Right atrium auricular region (tissue), 2 donors: ENCODE results near the gene ESRRB. TPM values are rescaled to one million over a fixed set of nuclear protein-coding genes. Genes with fewer than 3 reads are reported as not detected.

Experiments
- DNase-seq: peaks from one replicate; pipeline ENCODE4 v3.0.0-alpha.2; 2019; ENCODE audit warnings: low spot score
- H3K27ac ChIP-seq, 2 donors: fragments of 200-600 bp; sonication (generic); 1 replicate in 1 of 2; 2 replicates in 1 of 2; pipeline ENCODE4 v1.5.1; 2016 to 2019
- H3K27me3 ChIP-seq, 2 donors: fragments of 200-600 bp; sonication (generic); one replicate each; pipeline versions ENCODE4 v1.5.1 to v1.6.0; 2017 to 2019
- H3K36me3 ChIP-seq: fragments of 200-600 bp; sonication (generic); one replicate; pipeline ENCODE4 v1.5.1; 2016
- H3K4me1 ChIP-seq, 2 donors: fragments of 200-600 bp; sonication (generic); one replicate each; pipeline versions ENCODE4 v1.5.1 to v1.6.0; 2017 to 2019
- H3K4me3 ChIP-seq, 2 donors: fragments of 200-600 bp; sonication (generic); 1 replicate in 1 of 2; 2 replicates in 1 of 2; pipeline ENCODE4 v1.5.1; 2017 to 2019; ENCODE audit warnings: mild to moderate bottlenecking in 1 of 2, moderate library complexity in 1 of 2
- H3K9me3 ChIP-seq, 2 donors: fragments of 200-600 bp; sonication (generic); one replicate each; pipeline ENCODE4 v1.5.1; 2019
- CTCF ChIP-seq, 2 donors: fragments of 200-600 bp; sonication (generic); IDR thresholded peaks; one replicate each; pipeline ENCODE4 v1.5.1; 2019; ENCODE audit warnings: antibody characterized with exemption in 2 of 2
- total RNA-seq, 2 donors: library from RNA; depleted of rRNA; stranded (reverse); fragments of >200 nt; gene quantifications; one replicate each; pipeline ENCODE4 v1.1.0, GENCODE V29; 2016

ESRRB gene
- total RNA-seq, 2 donors from 2014 or later = 10.0 to 14.8 TPM

GRCh38 chr14:76395161-76395560 is 19.2 kb downstream of the ESRRB start:
- H3K36me3 ChIP-seq = no peaks in the 10 kb centered on the region
- TF ChIP-seq CTCF (IDR thresholded peaks at IDR 0.05) = no peak

GRCh38 chr14:76396714-76397187 is 20.8 kb downstream of the ESRRB start:
- H3K9me3 ChIP-seq = no peaks in the 10 kb centered on the region
- H3K27me3 ChIP-seq = no peaks in the 10 kb centered on the region
- TF ChIP-seq CTCF (IDR thresholded peaks at IDR 0.05) = no peak
- no peak overlapping the region for H3K27ac ChIP-seq
- no peak for DNase-seq
- H3K4me1 ChIP-seq = no peaks in the 10 kb centered on the region
- H3K36me3 ChIP-seq = no peaks in the 10 kb centered on the region
- H3K4me3 ChIP-seq = no peak overlapping the region

More at GRCh38 chr14:76395161-76395560, 19.2 kb downstream of the ESRRB start:
- Histone ChIP-seq H3K27me3 (no peaks in the 10 kb centered on the region), H3K9me3 (no peaks in the 10 kb centered on the region), H3K4me1 (no peaks in the 10 kb centered on the region), H3K27ac (no peak overlapping the region), H3K4me3 (no peak overlapping the region)
- no peak for DNase-seq

- H3K27me3 ChIP-seq = no peaks in the 10 kb centered on the region
- no peaks in the 10 kb centered on the region for H3K36me3 ChIP-seq
- no peak for TF ChIP-seq CTCF (IDR thresholded peaks at IDR 0.05)
- H3K4me1 ChIP-seq = no peaks in the 10 kb centered on the region
- no peak overlapping the region for H3K27ac ChIP-seq
- no peak for DNase-seq
- no peaks in the 10 kb centered on the region for H3K9me3 ChIP-seq
- no peak overlapping the region for H3K4me3 ChIP-seq
Measured at GRCh38 chr14:76405627-76406026, 29.7 kb downstream of the ESRRB start.

- Histone ChIP-seq H3K9me3 (no peaks in the 10 kb centered on the region), H3K4me3 (no peak overlapping the region), H3K27ac (no peak overlapping the region), H3K4me1 (no peaks in the 10 kb centered on the region), H3K27me3 (no peaks in the 10 kb centered on the region), H3K36me3 (no peaks in the 10 kb centered on the region)
- DNase-seq = no peak
- no peak for TF ChIP-seq CTCF (IDR thresholded peaks at IDR 0.05)
Measured at GRCh38 chr14:76407449-76408150, 31.7 kb downstream of the ESRRB start.

GRCh38 chr14:76408877-76409276 is 32.9 kb downstream of the ESRRB start:
- no peak for DNase-seq
- TF ChIP-seq CTCF (IDR thresholded peaks at IDR 0.05) = no peak

GRCh38 chr14:76412501-76412900 is 36.6 kb downstream of the ESRRB start:
- Histone ChIP-seq H3K4me1 (no peaks in the 10 kb centered on the region), H3K27ac (no peak overlapping the region), H3K27me3 (no peaks in the 10 kb centered on the region), H3K4me3 (no peak overlapping the region), H3K9me3 (no peaks in the 10 kb centered on the region), H3K36me3 (no peaks in the 10 kb centered on the region)
- TF ChIP-seq CTCF (IDR thresholded peaks at IDR 0.05) = no peak
- no peak for DNase-seq

More at GRCh38 chr14:76408877-76409276, 32.9 kb downstream of the ESRRB start:
- Histone ChIP-seq H3K9me3 (no peaks in the 10 kb centered on the region), H3K27ac (no peak overlapping the region), H3K36me3 (no peaks in the 10 kb centered on the region), H3K27me3 (no peaks in the 10 kb centered on the region), H3K4me3 (no peak overlapping the region), H3K4me1 (no peaks in the 10 kb centered on the region)
